Measurements from ENCODE around the gene SENP2. TPM values are rescaled to one million over a fixed set of nuclear protein-coding genes. Genes with fewer than 3 reads are reported as not detected.

SENP2 gene
- total and polyA plus RNA-seq, 9 of the 15 experiments (the other 6 are each of a cell fraction or from before 2014, with no cell fraction given) = 11.8 to 67.1 (median 41.1) TPM

DNA sequence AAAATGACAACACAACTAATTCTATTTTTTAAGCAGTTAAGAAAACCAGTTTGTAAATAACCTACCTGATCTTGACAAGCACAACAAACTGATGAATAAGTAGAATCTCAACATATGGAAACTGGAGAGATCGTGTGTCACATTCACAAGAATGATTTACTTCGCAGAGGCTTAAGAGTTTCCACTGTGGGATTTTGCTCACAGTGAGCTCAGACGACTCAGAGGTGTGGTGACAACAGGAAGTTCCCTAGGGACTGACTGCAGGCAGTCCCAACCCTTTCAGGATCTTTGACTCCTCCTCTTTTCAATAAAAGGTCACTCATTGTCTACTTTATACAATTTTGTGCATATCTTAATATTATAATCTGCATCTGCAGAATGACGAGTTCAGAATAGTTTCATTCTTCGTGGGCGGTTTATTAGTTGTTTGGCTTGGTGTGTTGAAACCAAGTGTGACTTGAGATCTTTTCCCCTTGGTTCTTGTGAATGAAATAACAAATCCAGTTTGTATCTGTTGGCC is 33.7 kb upstream of the SENP2 start, which contains the start of gene LIPH (continued):
- TF ChIP-seq, protein P1, sequence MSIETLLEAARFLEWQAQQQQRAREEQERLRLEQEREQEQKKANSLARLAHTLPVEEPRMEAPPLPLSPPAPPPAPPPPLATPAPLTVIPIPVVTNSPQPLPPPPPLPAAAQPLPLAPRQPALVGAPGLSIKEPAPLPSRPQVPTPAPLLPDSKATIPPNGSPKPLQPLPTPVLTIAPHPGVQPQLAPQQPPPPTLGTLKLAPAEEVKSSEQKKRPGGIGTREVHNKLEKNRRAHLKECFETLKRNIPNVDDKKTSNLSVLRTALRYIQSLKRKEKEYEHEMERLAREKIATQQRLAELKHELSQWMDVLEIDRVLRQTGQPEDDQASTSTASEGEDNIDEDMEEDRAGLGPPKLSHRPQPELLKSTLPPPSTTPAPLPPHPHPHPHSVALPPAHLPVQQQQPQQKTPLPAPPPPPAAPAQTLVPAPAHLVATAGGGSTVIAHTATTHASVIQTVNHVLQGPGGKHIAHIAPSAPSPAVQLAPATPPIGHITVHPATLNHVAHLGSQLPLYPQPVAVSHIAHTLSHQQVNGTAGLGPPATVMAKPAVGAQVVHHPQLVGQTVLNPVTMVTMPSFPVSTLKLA (conservative IDR thresholded peaks at IDR 0.05) = 0 out of 4 replicates have a peak, but pooled peaks of 1 of the 2 experiments have one; percentile 31
- peak; percentile 37; the same call in 1 of the 2 replicates for TF ChIP-seq L3MBTL2 (IDR thresholded peaks at IDR 0.05)
- TF ChIP-seq FOSL1 (tag; conservative IDR thresholded peaks at IDR 0.05) = peak; percentile 32; the same call in 1 of the 2 replicates
- TF ChIP-seq ETS2 (tag; IDR thresholded peaks at IDR 0.05; ENCODE audit: borderline replicate concordance, poor library complexity, severe bottlenecking) = no peak
- peak; percentile 53; the same call in 1 of the 2 replicates for TF ChIP-seq MTA3 (IDR thresholded peaks at IDR 0.05; ENCODE audit: borderline replicate concordance)
- TF ChIP-seq TOE1 (IDR thresholded peaks at IDR 0.05; ENCODE audit: borderline replicate concordance) = no peak
- TF ChIP-seq TOE1 (CRISPR knock-in tag; IDR thresholded peaks at IDR 0.05; ENCODE audit: borderline replicate concordance, low read depth) = no peak
- TF ChIP-seq JUND (IDR thresholded peaks at IDR 0.05; ENCODE audit: borderline replicate concordance, low read depth, low read length) = peak; percentile 30; the same call in 1 of the 2 replicates
- no peak for TF ChIP-seq JUND (tag; IDR thresholded peaks at IDR 0.05; ENCODE audit: borderline replicate concordance, low read depth, low read length)
- no peak for TF ChIP-seq NCOR1 (IDR thresholded peaks at IDR 0.05)
- no peak for TF ChIP-seq ZNF551 (CRISPR knock-in tag; IDR thresholded peaks at IDR 0.05)
- 0 out of 2 replicates have a peak, but pooled peaks have one; percentile 16 for TF ChIP-seq SOX6 (IDR thresholded peaks at IDR 0.05)
- no peak for TF ChIP-seq KLF6 (CRISPR knock-in tag; IDR thresholded peaks at IDR 0.05; ENCODE audit: borderline replicate concordance)
- no peak for TF ChIP-seq GABPB2 (CRISPR knock-in tag; conservative IDR thresholded peaks at IDR 0.05)
- no peak for TF ChIP-seq CSDE1 (IDR thresholded peaks at IDR 0.05)
- TF ChIP-seq ZNF75A (CRISPR knock-in tag; IDR thresholded peaks at IDR 0.05) = no peak
- peak; percentile 53; the same call in 1 of the 2 replicates for TF ChIP-seq SMARCA4 (IDR thresholded peaks at IDR 0.05)
- TF ChIP-seq ATF1 (CRISPR knock-in tag; IDR thresholded peaks at IDR 0.05) = no peak
- peak; percentile 43; the same call in 1 of the 2 replicates for TF ChIP-seq ATF1 (tag; IDR thresholded peaks at IDR 0.05)
- peak; percentile 58 to 59 for TF ChIP-seq FOXK2 (conservative IDR thresholded peaks at IDR 0.05 in 1 of 2, IDR thresholded peaks at IDR 0.05 in 1 of 2; ENCODE audit: low read depth in 2 of 2)
- TF ChIP-seq, protein P2, sequence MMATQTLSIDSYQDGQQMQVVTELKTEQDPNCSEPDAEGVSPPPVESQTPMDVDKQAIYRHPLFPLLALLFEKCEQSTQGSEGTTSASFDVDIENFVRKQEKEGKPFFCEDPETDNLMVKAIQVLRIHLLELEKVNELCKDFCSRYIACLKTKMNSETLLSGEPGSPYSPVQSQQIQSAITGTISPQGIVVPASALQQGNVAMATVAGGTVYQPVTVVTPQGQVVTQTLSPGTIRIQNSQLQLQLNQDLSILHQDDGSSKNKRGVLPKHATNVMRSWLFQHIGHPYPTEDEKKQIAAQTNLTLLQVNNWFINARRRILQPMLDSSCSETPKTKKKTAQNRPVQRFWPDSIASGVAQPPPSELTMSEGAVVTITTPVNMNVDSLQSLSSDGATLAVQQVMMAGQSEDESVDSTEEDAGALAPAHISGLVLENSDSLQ (IDR thresholded peaks at IDR 0.05) = peak; percentile 86
- TF ChIP-seq GABPA (tag; conservative IDR thresholded peaks at IDR 0.05; ENCODE audit: low read depth) = peak; percentile 68
- TF ChIP-seq EP300 (IDR thresholded peaks at IDR 0.05; ENCODE audit: low read length) = peak; percentile 32; the same call in 1 of the 2 replicates
- no peak for TF ChIP-seq ZNF133 (CRISPR knock-in tag; IDR thresholded peaks at IDR 0.05)
- TF ChIP-seq ZSCAN29 (IDR thresholded peaks at IDR 0.05) = no peak
- TF ChIP-seq RAD21 (CRISPR knock-in tag; conservative IDR thresholded peaks at IDR 0.05 in 1 of 2, IDR thresholded peaks at IDR 0.05 in 1 of 2) = peak in 1 of 2 experiments; percentile 16; a peak in 1 of 4 replicates
- TF ChIP-seq CEBPB (tag; IDR thresholded peaks at IDR 0.05) = 0 out of 2 replicates have a peak, but pooled peaks have one; percentile 10
- TF ChIP-seq C11orf30 (IDR thresholded peaks at IDR 0.05; ENCODE audit: low read depth) = peak; percentile 64; the same call in 1 of the 2 replicates
- TF ChIP-seq MEIS2 (IDR thresholded peaks at IDR 0.05; ENCODE audit: partially characterized antibody) = peak; percentile 93
- peak; percentile 54; the same call in 1 of the 2 replicates for TF ChIP-seq DPF2 (IDR thresholded peaks at IDR 0.05)
- TF ChIP-seq ZNF316 (IDR thresholded peaks at IDR 0.05) = peak; percentile 66
